HG03095 (cell line): ENCODE results near the gene A1BG.
"Not testable (repeated sequence)": the region's sequence is repeated elsewhere in the genome, so short reads cannot be mapped to it uniquely, and the experiment has no call there.

ENCODE experiments used
- ATAC-seq: cut with Tn5 transposase; IDR thresholded peaks from one replicate; pipeline ENCODE4 v1.9.1; 2021; ENCODE audit warnings: moderate library complexity; ENCODE audit not compliant: unreplicated experiment

The A1BG gene

DNA sequence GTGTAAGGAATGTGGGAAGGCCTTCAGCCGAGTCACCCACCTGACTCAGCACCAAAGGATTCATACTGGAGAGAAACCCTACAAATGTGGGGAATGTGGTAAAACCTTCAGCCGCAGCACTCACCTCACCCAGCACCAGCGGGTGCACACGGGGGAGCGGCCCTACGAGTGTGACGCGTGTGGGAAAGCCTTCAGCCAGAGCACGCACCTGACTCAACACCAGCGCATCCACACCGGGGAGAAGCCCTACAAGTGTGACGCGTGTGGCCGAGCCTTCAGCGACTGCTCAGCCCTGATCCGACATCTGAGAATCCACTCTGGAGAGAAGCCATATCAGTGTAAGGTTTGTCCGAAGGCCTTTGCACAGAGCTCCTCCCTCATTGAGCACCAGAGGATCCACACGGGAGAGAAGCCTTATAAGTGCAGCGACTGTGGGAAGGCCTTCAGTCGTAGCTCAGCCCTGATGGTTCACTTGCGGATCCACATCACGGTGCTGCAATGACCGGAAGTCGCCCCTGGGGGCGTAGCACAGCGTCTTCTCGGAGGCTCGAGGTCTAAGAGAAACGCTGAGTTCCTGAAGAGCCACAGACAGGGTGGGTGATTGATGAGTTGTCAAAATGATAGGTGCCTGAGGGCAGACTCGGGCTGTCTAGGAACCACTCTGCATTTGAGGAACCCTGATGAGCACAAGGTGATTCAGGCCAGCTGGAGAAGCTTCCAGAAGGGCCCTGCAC, 14.3 kb downstream of the A1BG start:
- no peak for ATAC-seq

DNA sequence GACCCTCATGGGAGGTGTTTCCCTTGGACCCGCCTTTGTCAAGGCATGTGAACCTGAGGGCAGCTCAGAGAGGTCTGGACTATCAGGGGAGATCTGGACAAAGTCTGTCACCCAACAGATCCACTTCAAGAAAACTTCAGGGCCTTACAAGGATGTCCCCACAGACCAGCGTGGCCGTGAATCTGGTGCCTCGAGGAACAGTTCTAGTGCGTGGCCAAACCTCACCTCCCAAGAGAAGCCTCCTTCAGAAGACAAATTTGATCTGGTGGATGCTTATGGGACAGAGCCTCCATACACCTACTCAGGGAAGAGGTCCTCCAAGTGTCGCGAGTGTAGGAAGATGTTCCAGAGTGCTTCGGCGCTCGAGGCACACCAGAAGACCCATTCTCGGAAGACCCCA, 15.0 kb downstream of the A1BG start:
- ATAC-seq = no peak

GRCh38 chr19:58336820-58337219, 16.5 kb downstream of the A1BG start:
- no peak for ATAC-seq

GRCh38 chr19:58336216-58336615, 17.1 kb downstream of the A1BG start:
- no peak for ATAC-seq

GRCh38 chr19:58335630-58336029, 17.7 kb downstream of the A1BG start:
- no peak for ATAC-seq

GRCh38 chr19:58334691-58335249, 18.5 kb downstream of the A1BG start:
- ATAC-seq = no peak

DNA sequence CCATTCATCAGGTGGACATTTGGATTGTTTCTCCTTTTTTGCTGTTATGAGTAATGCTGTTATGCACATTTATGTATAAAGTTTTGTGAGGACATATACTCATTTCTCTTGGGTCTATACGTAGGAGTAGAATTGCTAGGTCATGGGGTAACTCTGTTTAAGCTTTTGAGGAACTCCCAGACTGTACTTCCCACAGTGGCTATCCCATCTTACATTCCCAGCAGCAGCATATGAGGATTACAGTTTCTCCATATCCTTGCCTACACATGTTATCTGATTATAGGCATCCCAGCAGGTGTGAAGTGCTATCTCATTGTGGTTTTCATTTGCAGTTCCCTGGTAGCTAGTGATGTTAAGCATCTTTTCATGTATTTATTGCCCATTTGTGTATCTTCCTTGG, 20.6 kb downstream of the A1BG start:
- no peak for ATAC-seq

DNA sequence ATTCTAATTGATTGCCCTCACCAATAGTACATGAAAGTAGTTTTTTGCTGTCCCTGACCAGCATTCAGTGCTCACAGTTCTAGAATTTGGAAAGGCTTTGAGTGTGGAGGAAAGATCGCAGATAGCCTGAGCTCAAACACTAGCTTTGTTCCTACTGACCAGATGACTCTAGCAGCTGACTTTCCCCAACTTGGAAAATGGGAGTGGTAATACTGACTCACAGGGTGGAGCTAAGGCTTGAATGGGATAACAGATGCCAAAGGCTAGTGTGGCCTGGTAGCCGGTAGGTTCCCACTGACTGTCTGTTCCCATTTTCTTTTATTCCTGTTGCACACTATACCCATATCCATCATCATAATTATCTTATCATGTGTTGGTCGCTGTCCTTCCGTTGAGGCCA, 22.8 kb downstream of the A1BG start:
- ATAC-seq = no peak

GRCh38 chr19:58328999-58329398, 24.3 kb downstream of the A1BG start:
- no peak for ATAC-seq

- ATAC-seq = peak; percentile 73
These were observed 26.2 kb downstream of the A1BG start, which contains the start of gene ZSCAN22 for GRCh38 chr19:58326914-58327726. Gene ZSCAN22, plus strand, starts transcription at chr19:58326994. Its CDS starts 7,809 bp downstream, at chr19:58334803.

- no peak for ATAC-seq
These were observed 26.8 kb downstream of the A1BG start for GRCh38 chr19:58326501-58326913.

- no peak for ATAC-seq
These were observed 27.8 kb downstream of the A1BG start for GRCh38 chr19:58325311-58326022.

- no peak for ATAC-seq
These were observed 34.1 kb downstream of the A1BG start for GRCh38 chr19:58319241-58319640.

DNA sequence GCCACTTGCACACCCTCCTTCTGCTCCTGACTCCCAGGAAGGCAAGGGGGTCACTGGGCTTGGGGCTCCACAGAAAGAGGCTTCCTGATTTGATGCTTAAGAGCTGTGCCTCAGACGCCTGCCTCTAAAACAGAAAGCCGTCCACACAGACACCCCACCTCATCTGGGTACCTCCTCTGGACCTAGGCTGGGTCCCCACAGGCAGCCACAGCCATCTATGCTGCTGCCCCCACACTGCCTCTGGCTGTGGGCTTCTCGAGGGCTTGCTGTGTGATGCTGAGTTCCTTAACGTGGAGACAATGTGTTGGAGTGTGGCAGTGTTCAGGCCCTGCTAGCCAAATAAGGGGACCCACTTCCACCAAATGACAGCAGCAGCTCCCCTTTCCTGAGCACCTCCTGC, 35.0 kb downstream of the A1BG start:
- ATAC-seq = no peak

DNA sequence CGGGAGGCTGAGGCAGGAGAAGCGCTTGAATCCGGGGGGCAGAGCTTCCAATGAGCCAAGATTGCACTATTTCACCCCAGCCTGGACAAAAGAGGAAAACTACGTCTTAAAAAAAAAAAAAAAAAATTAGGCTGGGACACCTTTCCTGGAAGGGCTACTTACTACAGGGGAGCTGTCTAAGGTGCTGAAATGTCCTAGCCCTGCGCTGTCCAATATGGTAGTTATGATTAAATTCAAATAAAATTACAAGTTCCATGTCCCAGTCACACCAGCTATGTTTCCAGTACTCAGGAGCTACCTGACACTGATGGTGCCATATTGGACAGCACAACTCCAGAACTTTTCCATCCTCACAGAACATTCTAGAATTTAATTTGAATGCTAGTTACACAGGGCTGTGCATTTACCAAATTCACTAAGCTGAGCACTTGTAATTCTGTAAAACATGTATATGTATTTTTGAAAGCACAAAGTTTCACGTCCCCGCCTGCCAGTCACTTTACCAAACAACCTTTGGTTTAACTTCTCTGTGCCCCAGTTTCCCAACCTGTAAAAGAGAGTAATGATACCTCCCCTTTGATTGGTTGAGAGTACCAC, 35.7 kb downstream of the A1BG start:
- ATAC-seq = no peak

DNA sequence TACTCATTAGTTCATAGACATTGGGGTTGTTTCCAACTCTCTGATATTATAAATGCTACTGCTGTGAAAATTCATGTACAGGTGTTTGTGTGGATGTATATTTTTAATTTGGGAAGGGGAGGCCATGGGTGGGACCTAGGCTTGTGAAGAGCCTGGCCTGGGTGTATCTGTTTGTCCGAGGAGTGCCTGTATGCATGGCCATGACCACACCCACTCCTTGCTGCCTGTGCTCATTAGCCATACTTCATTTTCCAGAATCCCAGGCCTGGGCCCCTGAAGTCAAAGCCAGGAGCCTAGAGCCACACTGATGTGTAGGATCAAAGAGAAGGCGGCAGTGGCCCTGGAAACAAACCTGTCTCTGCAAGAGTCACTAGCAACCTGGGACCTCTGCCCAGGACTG, 37.7 kb downstream of the A1BG start:
- no peak for ATAC-seq

DNA sequence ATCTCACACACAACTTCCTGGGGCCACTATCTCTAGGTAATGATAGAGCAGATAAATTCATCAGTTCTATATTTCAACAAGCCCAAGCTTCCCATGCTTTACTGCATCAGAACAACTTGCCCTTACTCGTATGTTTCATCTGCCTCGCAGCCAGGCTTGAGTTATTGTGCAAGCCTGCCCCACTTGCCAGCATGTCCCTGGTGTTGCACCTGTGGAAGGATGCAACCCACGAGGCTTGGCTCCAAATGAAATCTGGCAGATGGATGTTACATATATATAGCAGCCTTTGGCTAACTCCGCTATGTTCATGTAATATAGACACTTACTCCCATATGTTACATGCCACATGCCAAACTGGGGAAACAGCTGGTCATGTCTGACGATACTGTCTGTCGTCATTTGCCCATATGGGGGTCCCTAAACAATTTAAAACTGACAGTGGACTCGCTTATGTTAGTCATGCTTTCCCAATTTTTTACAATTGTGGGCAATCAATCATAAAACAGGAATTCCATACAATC, 41.9 kb downstream of the A1BG start:
- no peak for ATAC-seq

DNA sequence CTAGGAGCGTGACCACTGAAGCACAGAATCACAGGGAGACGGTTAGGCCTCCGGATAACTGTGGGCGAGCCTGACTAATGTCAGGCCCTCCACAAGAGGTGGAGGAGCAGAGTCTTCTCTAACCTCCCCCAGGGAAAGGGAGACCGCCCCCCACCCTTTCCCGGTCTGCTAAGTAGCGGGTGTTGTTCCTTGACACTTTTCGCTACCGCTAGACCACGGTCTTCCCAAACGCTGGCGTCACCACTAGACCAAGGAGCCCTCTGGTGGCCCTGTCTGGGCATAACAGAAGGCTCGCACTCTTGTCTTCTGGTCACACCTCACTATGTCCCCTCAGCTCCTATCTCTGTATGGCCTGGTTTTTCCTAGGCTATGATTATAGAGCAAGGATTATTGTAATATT, 42.6 kb downstream of the A1BG start:
- not testable (repeated sequence) for ATAC-seq

DNA sequence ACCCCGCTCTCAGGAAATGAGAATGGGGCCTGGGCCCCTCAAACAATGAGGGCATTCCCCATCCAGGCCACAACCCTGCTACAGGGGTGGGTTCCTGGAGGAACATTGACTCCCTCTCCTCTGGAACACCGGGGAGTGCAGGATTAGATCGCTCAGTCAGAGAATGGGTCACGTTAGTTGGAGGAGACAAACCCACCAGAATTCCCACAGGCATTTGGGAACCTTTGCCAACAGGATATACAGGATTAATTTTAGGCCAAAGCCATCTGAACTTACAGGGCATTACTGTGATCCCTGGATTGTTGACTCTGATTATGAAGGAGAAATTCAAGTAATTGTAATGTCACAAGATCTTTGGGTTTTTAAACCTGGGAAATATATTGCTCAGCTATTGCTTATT, 45.6 kb downstream of the A1BG start:
- no peak for ATAC-seq

- no peak for ATAC-seq
These were observed 47.4 kb downstream of the A1BG start for GRCh38 chr19:58305932-58306323.
